GM19023 (cell line): ENCODE measurements around the gene TMC8.

Source experiments
- ATAC-seq: cut with Tn5 transposase; IDR thresholded peaks from one replicate; pipeline ENCODE4 v1.9.1; 2021; ENCODE audit warnings: mild to moderate bottlenecking, moderate library complexity; ENCODE audit not compliant: unreplicated experiment

TMC8 gene

DNA sequence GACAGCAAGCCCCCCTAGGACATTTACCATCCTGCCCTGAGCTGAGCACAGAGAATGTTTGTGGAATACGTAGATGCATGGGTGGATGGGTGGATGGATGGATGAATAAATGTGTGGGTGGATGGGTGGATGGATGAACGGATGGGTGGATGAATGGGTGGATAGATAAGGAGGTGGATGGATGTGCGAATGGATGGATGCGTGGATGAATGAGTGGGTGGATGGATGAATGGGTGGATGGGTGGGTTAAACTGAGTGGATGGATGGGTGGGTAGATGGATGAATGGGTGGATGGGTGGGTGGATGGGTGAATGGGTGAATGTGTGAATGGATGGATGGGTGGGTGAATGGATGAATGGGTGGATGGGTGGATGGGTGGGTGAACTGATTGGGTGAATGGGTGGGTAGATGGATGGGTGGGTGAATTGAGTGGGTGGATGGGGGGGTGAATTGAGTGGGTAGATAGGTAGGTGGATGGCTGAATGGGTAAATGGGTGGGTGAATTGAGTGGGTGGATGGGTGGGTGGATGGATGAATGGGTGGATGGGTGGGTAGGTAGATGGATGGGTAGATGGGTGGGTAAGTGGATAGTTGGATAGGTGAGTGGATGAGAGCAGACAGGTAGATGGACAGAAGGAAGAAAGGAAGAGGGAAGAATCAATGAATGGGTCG is 7.2 kb upstream of the TMC8 start:
- ATAC-seq = no peak

- no peak for ATAC-seq
Measured at GRCh38 chr17:78124081-78124835, 6.3 kb upstream of the TMC8 start.

DNA sequence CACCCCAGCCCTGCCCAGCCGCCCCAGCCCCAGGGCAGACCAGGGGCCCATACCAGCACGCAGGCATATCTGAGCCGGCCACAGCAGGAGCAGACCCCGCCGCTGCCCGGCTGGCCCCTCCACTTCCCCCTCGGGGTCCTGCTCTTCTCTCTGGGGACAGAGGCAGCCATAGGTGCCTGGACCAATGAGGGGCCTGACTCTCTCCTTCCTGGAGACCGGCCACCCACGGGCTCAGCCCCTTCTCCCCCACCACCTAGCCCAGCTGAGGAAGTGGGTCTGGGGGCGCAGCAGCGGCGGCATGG is 5.8 kb upstream of the TMC8 start:
- no peak for ATAC-seq

GRCh38 chr17:78125138-78125913 is 5.2 kb upstream of the TMC8 start:
- ATAC-seq = no peak

DNA sequence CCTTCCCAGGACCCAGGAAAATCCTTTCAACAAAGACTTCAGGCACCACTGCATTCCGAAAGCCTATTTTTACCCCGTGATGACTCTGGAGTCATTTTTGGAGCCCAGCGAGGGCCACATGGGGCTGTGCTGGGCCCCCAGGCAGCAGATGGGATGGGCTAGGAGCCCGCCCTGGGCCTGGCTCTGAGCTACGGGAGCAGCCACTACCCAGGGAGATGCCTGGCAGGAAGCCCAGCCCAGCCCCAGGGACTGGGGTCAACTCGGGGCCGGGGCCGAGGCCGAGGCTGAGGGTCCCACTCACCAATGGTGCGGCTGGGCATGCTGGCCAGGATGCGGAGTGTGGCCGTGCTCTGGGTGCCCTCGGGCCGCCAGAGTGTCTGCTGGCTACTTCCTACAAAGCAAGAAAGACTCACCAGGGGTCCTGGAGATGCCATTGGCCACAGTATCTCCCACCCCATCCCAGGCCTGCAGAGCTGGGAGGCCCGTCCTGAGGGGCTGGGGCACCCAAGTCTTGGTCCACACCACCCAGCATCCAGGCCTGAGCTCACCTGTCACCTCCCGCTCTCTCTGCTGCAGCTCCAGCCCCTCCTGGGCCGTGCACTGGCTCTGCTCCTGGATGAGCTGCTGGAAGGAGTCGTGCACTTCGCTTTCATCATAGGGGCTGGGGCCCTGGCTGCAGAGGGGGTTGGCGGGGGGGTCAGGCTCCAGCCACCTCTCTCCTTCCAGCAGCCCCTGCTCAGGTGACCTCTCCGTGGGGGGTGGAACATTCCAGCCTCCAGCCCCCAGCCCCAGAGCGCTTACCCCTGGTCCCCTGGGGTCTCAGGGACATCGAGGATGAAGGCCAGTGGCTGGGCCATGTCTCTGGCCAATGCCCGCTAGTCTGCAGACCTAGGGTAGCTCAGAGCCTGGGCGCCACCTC is 4.3 kb upstream of the TMC8 start:
- ATAC-seq = no peak

GRCh38 chr17:78126895-78127238 is 3.7 kb upstream of the TMC8 start:
- no peak for ATAC-seq

- ATAC-seq = no peak
Measured at GRCh38 chr17:78127239-78127887, 3.2 kb upstream of the TMC8 start.

DNA sequence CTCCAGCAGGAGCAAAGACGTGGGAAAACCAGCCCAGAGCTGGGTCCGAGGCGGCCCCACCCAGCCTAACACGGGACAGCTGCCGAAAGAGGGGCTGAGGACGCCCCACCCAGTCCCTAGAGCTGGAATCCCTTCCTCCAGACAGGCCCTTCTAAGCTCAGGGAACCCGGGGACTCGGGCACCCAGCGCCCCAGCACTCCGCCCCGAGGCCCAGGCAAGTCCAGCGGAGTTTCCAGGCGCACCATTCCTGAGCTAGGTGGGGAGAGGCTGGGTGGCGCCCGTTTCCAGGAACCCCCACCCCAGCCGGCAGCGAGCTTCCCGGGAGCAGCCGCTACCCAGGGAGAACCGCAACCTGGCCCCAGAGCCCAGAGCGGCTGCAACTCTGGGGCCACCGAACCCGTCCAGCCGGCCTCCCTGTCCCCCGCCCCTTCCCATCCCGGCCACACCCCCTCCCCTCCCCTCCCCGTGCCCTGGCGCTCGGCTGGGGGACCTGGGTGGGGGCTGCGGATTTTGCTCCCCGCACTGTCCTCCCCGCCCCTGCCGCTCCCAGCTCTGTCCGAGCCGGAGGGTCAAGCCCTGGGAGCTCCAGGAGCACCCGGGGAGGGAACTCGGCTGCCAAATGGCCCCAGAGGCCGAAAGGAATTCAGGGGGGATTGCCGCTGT is 2.6 kb upstream of the TMC8 start:
- ATAC-seq = no peak

DNA sequence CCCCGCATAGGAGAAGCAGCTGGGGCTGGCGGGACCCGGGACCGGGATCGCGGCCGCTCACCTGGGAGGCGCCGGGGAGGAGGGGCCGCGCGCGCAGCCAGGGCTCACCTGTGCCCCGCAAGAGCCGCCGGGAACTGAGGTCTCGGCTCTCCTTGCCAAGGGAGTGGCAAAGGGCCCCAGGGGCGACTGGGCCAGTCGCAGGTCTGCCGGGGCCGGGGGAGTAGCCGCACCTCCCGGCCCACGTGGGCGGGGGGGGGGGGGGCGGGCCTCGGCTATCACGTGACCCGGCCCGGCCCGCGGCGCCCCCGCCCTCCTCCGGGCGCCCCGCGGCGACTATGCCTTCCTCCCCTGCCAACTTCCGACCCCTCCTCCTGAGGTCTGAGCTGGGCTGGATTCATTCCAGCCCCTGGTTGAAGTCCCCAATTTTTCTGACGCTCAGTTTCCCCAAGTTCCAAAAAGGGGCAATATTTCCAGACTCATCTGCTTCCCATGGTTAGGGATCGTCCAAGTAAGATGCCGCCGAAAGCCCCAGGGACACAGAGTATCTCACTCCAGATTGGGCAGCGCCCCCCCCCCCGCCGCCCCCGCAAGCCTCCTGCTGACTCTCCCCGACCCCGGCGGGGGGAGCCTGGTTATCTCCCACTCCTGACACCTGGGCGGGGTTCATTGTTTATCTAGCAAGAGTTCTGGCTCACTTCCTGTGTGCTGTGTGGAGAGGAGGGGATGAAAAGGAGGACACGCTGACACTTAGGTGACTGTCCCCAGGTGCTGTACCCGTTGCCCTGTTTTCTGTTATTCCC is 1.8 kb upstream of the TMC8 start, which contains the start of gene TMC6:
Gene TMC6, minus strand, starts transcription at position 205 of the 800 bp plus-strand sequence. CDS start 1,923 bp downstream, outside the sequence.
- ATAC-seq = no peak

DNA sequence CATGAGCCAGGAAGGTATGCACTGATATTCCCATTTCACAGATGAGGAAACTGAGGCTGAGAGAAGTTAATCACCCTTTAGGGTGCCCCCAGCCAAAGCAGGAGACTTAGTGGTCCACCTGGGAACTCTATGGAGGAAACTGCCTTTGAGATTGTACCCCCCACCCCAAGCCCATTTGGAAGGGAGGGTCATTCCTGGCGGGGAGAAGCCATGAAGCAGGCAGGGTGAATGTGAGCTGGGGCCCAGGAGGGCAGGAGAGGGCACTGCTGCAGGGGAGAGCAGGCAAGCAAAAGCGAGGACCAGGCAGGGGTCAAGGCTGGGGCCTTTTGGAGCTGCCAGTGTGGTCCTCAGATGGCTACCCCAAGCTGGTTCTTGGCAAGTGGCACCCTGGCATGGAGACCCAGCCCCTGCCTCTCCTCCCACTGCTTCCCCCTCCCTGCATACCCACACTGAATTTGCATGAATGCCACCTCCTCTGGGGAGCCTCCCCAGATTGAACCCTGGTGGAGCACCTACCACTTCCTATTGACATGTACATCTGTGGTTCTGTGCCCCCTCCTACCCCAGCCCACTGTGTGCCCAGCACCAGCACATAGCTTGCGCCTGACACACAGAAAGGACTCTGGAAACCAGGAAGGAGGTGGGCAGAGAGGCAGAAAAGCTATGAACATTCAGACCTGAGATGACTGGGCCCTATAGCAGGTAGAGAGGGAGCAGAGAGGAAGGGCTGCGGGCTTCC is 1.1 kb upstream of the TMC8 start:
- ATAC-seq = no peak

- no peak for ATAC-seq
Measured at GRCh38 chr17:78130090-78130436, 508 bp upstream of the TMC8 start.

- no peak for ATAC-seq
Measured at GRCh38 chr17:78131172-78132083, 857 bp downstream of the TMC8 start.

DNA sequence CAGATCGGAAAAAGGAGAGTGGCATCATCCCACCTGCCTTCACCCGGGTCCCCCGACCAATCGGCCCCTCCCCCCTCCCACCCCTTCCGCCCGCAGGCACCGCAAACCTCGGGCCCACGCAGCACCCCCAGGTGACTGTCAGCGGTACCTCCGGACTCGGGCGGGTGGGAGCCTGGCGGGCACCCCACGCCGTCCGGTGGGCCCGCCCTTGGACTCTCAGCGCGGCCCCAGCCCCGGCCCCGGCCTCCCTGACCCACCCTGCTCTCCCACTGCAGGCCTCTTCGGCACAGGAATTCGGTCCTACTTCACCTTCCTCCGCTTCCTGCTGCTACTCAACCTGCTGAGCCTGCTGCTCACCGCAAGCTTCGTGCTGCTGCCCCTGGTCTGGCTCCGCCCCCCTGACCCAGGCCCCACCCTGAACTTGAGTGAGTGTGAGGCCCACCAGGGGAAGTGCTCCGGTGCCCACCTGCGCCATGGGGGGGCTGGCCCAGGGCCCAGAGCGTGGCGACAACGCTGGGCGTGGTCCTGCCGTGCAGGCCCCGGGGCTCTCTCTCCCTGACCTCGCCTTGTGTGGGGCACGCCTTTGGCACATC is 1.6 kb downstream of the TMC8 start:
- ATAC-seq = no peak

DNA sequence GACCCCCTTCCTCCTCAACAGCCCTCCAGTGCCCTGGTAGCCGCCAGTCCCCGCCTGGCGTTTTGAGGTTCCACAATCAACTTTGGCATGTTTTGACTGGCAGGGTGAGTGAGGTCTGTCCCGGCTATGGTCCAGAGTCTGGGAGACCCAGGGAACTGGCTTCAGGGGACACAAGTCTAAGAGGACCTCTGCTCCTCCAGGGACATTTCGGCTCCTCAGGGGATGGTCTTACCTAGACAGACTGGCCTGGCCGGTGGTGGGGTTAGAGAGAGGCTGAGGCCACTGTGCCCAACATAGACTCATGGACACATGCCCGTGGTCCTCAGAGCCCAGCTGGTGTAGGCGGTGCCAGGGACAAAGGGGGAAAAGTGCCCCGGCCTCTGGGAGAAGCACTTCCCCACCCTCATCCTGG is 2.2 kb downstream of the TMC8 start:
- ATAC-seq = no peak

- ATAC-seq = no peak
Measured at GRCh38 chr17:78133179-78133951, 2.8 kb downstream of the TMC8 start.
